IMR-90 (cell line): ENCODE data around the gene AARSD1.

Experiments used
- CEBPB ChIP-seq: IDR thresholded peaks from 2 replicates; pipeline ENCODE4 v1.6.1; 2012; ENCODE audit warnings: low read depth, low read length, improper control_type of control experiment
- CTCF ChIP-seq: conservative IDR thresholded peaks from 2 replicates; pipeline ENCODE4 v1.5.1; 2012; ENCODE audit warnings: mild to moderate bottlenecking, low read depth, low read length, improper control_type of control experiment
- MAFK ChIP-seq: IDR thresholded peaks from 2 replicates; pipeline ENCODE4 v1.6.1; 2012; ENCODE audit warnings: low read depth, low read length, improper control_type of control experiment
- POLR2A ChIP-seq: IDR thresholded peaks from 2 replicates; pipeline ENCODE4 v1.6.1; 2012; ENCODE audit warnings: mild to moderate bottlenecking, low read depth, low read length
- SMC3 ChIP-seq: fragments of 150-350 bp; IDR thresholded peaks from 2 replicates; pipeline ENCODE4 v1.6.1; 2016; ENCODE audit warnings: low read depth, mild to moderate bottlenecking, antibody characterized with exemption, low read length, moderate library complexity
- TF ChIP-seq, protein P1 (sequence below): fragments of 150-350 bp; IDR thresholded peaks from 2 replicates; pipeline ENCODE4 v1.6.1; 2017; ENCODE audit warnings: mild to moderate bottlenecking, antibody characterized with exemption, low read length, low read depth

DNA sequence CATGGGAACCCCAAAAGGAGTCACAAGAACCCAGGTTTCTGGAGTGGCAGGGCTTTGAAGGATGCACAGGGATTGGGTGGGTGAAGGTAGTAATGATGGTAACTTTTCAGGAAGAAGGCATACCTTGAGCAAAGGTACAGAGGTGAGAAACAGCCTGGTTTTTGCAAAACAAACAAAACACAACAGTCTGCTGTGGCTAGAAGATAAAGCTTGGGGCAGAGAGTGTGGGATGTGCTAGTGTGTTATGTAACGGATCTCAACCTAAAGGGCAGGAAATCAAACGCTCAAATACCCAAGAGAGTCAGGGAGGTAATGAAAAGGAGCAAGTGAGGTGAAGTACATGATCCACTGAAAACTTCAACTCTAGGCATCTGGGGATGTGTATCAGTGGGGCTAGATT, 11.0 kb upstream of the AARSD1 start:
- TF ChIP-seq MAFK (no peak), SMC3 (no peak), CEBPB (no peak), CTCF (no peak), POLR2A (no peak)
- TF ChIP-seq, protein P1, sequence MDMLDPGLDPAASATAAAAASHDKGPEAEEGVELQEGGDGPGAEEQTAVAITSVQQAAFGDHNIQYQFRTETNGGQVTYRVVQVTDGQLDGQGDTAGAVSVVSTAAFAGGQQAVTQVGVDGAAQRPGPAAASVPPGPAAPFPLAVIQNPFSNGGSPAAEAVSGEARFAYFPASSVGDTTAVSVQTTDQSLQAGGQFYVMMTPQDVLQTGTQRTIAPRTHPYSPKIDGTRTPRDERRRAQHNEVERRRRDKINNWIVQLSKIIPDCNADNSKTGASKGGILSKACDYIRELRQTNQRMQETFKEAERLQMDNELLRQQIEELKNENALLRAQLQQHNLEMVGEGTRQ = no peak
